Measurements from ENCODE around the gene IL10RA. TPM values are rescaled to one million over a fixed set of nuclear protein-coding genes. Genes with fewer than 3 reads are reported as not detected.

Gene IL10RA
- total RNA-seq, 1 experiment from 2014 or later = 1.7 TPM

- POLR2A ChIA-PET = no interaction called here
- no peak for DNase-seq (ENCODE audit: low read depth, low spot score)
These were observed 5.5 kb upstream of the IL10RA start for GRCh38 chr11:117980720-117981119.

DNA sequence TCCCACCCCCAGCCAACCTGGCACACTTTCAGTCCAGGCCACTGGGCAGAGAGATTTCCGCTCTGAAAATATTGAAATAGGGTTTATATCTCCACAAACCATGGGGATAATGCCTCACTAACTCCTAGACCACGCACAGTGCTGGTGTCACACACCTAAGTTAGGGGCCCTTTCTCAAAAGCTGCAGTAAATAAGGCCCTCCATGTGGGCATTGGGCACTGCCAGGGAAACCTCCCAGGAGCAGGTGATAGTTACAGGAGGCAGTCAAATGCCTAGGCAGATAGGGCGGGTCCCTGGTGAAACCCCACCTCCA is 3.1 kb upstream of the IL10RA start:
- no TSS peak for BruUV-seq (replicated peaks)
- ChIA-PET CTCF (no interaction called here), RAD21 (ENCODE audit: low non-redundant PET in 1 of 2, low total read pairs in 2 of 2, uncharacterized antibody in 2 of 2, unreplicated experiment in 2 of 2) (no interaction called here), POLR2A (no interaction called here)
- H3K9ac ChIP-seq (ENCODE audit: low read length) = no peak overlapping the region
- TF ChIP-seq ELF1 (IDR thresholded peaks at IDR 0.05; ENCODE audit: borderline replicate concordance, low read depth) (no peak), SRF (IDR thresholded peaks at IDR 0.05; ENCODE audit: low read depth) (no peak)
- DNase-seq (ENCODE audit: low read depth, low spot score) (no peak), ATAC-seq (no peak)
- no peaks in the 10 kb centered on the region for H3K9me2 ChIP-seq (ENCODE audit: insufficient read depth)
- H4K20me1 ChIP-seq (ENCODE audit: insufficient read depth) = no peaks in the 10 kb centered on the region
- 0 out of 2 replicates have a peak, but pooled peaks cover 5% of the 10 kb centered on the region for H3K27me3 ChIP-seq (ENCODE audit: insufficient read depth, low read length)
- no peak overlapping the region for H3K4me2 ChIP-seq (ENCODE audit: low read length)
- H3K36me3 ChIP-seq (ENCODE audit: control insufficient read depth in 1 of 2, insufficient read depth in 2 of 2, low read length in 2 of 2) = no peaks in the 10 kb centered on the region
- intact Hi-C loops (cut with micrococcal nuclease) = no loop called here
- peaks cover 6 to 16% of the 10 kb centered on the region in 2 experiments for H3K4me1 ChIP-seq (ENCODE audit: control insufficient read depth in 1 of 2, insufficient read depth in 2 of 2, low read length in 2 of 2)
- no peaks in the 10 kb centered on the region for H3K9me3 ChIP-seq (ENCODE audit: control insufficient read depth in 1 of 2, insufficient read depth in 1 of 2, low read depth in 1 of 2, low read length in 2 of 2)
- no peaks in the 10 kb centered on the region for H3K79me2 ChIP-seq (ENCODE audit: insufficient read depth, low read length)
- H3K27ac ChIP-seq (ENCODE audit: low read depth, low read length) = no peak overlapping the region
- no peak overlapping the region for H2AFZ ChIP-seq (ENCODE audit: low read depth, low read length, poor library complexity, severe bottlenecking)
- H3K4me3 ChIP-seq (replicated peaks in 1 of 2; ENCODE audit: low read depth in 1 of 2, low read length in 2 of 2) = no peak overlapping the region

More at GRCh38 chr11:117980720-117981119, 5.5 kb upstream of the IL10RA start:
- ChIA-PET RAD21 (ENCODE audit: low non-redundant PET in 1 of 2, low total read pairs in 2 of 2, uncharacterized antibody in 2 of 2, unreplicated experiment in 2 of 2) (no interaction called here), CTCF (no interaction called here)
- Histone ChIP-seq H3K36me3 (ENCODE audit: control insufficient read depth in 1 of 2, insufficient read depth in 2 of 2, low read length in 2 of 2) (no peaks in the 10 kb centered on the region), H3K9ac (ENCODE audit: low read length) (no peak overlapping the region), H4K20me1 (ENCODE audit: insufficient read depth) (no peaks in the 10 kb centered on the region), H3K79me2 (ENCODE audit: insufficient read depth, low read length) (no peaks in the 10 kb centered on the region), H3K27ac (ENCODE audit: low read depth, low read length) (no peak overlapping the region), H3K4me2 (ENCODE audit: low read length) (no peak overlapping the region), H3K4me1 (ENCODE audit: control insufficient read depth in 1 of 2, insufficient read depth in 2 of 2, low read length in 2 of 2) (peaks cover 0 to 2% of the 10 kb centered on the region in 2 experiments; a peak in 2 of 4 replicates), H3K4me3 (replicated peaks in 1 of 2; ENCODE audit: low read depth in 1 of 2, low read length in 2 of 2) (no peak overlapping the region), H3K9me3 (ENCODE audit: control insufficient read depth in 1 of 2, insufficient read depth in 1 of 2, low read depth in 1 of 2, low read length in 2 of 2) (no peaks in the 10 kb centered on the region), H3K27me3 (ENCODE audit: insufficient read depth, low read length) (0 out of 2 replicates have a peak, but pooled peaks cover 5% of the 10 kb centered on the region), H2AFZ (ENCODE audit: low read depth, low read length, poor library complexity, severe bottlenecking) (no peak overlapping the region), H3K9me2 (ENCODE audit: insufficient read depth) (no peaks in the 10 kb centered on the region)
- no peak for TF ChIP-seq YY1 (IDR thresholded peaks at IDR 0.05; ENCODE audit: extremely low read depth, insufficient replicate concordance, low read depth, low read length)
- no peak for TF ChIP-seq SIN3A (IDR thresholded peaks at IDR 0.05; ENCODE audit: low read depth)
- TF ChIP-seq EZH2phosphoT487 (IDR thresholded peaks at IDR 0.05; ENCODE audit: borderline replicate concordance) = no peak
- TF ChIP-seq ATF3 (IDR thresholded peaks at IDR 0.05) = no peak
- no peak for TF ChIP-seq FOSL1 (IDR thresholded peaks at IDR 0.05; ENCODE audit: low read depth)
- no TSS peak for BruUV-seq (replicated peaks)
- intact Hi-C loops (cut with micrococcal nuclease) = no loop called here
- no peak for ATAC-seq

Measured in HCT116 (cell line).